ENCODE data around the gene ZNF532.

DNA sequence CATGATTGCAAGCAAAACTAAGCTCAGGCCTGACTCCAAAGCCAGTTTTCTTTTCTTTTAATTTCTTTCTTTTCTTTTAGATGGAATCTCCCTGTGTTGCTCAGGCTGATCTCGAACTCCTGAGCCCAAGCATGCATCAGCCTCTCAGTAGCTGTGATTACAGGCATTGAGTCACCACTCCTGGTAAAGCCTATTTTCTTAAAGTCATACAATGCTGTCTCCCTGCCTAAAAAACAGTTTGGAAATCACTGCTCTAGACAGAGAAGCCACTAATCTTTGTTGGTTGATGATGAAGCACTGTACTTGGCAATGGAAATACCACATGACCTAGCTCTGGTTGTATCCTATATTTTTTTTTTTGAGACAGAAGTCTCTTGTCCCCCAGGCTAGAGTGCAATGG, 33.1 kb upstream of the ZNF532 start:
- TF ChIP-seq POLR2A (IDR thresholded peaks at IDR 0.05; ENCODE audit: extremely low read depth, insufficient read length) (no peak), MYC (IDR thresholded peaks at IDR 0.05; ENCODE audit: low read depth, low read length) (no peak)
- TF ChIP-seq, protein P1, sequence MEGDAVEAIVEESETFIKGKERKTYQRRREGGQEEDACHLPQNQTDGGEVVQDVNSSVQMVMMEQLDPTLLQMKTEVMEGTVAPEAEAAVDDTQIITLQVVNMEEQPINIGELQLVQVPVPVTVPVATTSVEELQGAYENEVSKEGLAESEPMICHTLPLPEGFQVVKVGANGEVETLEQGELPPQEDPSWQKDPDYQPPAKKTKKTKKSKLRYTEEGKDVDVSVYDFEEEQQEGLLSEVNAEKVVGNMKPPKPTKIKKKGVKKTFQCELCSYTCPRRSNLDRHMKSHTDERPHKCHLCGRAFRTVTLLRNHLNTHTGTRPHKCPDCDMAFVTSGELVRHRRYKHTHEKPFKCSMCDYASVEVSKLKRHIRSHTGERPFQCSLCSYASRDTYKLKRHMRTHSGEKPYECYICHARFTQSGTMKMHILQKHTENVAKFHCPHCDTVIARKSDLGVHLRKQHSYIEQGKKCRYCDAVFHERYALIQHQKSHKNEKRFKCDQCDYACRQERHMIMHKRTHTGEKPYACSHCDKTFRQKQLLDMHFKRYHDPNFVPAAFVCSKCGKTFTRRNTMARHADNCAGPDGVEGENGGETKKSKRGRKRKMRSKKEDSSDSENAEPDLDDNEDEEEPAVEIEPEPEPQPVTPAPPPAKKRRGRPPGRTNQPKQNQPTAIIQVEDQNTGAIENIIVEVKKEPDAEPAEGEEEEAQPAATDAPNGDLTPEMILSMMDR (IDR thresholded peaks at IDR 0.05; ENCODE audit: low read depth, low read length): no peak
